ENCODE measurements around the gene OPA1.

The OPA1 gene

DNA sequence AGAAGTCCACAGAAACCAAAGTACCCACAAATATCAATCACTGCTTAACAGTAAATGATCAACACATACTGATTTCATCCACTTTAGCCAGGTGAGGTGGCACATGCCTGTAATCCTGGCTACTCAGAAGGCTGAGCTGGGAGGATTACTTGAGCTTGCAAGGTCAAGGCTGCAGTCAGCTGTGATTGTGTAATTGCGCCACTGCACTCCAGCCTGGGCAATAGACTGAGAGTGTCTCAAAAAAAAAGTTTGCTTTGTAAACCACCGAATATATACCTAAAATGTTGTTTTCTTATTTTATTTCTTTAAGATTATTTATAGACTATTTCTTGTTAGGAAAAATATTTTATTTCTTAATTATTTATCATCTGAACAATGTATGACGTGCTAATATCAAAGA, 29.6 kb upstream of the OPA1 start:
- no peaks in the 10 kb centered on the region for H3K27me3 ChIP-seq (ENCODE audit: control insufficient read depth, insufficient read depth, low read length)
- no peaks in the 10 kb centered on the region for H3K36me3 ChIP-seq (ENCODE audit: insufficient read depth, low read length)
- no peaks in the 10 kb centered on the region for H3K9me3 ChIP-seq (replicated peaks; ENCODE audit: low read length)
- no peak overlapping the region for H3K4me2 ChIP-seq (ENCODE audit: low read length)
- H3K4me3 ChIP-seq (ENCODE audit: low read length): no peak overlapping the region
- H3K4me1 ChIP-seq (ENCODE audit: control insufficient read depth, insufficient read depth, low read length): no peaks in the 10 kb centered on the region
- H3K9ac ChIP-seq (ENCODE audit: low read depth, low read length): no peak overlapping the region

DNA sequence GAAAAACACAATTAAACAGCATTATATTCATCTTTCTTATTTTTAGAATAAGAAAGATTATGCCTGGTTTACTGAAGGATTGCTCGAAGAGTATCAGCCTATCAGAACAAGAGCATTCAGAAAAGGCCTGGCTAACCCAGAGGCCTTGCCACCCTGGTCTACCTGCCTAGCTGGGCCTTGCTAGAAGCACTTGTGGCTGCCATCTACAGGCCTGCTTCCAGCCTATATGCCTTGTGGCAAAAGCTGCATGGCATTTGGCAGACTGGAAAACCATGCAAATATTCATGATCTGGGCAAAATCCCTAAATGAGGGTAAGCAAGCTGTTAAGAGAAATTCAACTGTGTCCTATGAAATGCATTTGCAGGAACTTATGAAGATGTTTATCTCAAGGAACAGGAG, 29.0 kb upstream of the OPA1 start:
- no peaks in the 10 kb centered on the region for H3K27me3 ChIP-seq (ENCODE audit: control insufficient read depth, insufficient read depth, low read length)
- H3K4me2 ChIP-seq (ENCODE audit: low read length): no peak overlapping the region

DNA sequence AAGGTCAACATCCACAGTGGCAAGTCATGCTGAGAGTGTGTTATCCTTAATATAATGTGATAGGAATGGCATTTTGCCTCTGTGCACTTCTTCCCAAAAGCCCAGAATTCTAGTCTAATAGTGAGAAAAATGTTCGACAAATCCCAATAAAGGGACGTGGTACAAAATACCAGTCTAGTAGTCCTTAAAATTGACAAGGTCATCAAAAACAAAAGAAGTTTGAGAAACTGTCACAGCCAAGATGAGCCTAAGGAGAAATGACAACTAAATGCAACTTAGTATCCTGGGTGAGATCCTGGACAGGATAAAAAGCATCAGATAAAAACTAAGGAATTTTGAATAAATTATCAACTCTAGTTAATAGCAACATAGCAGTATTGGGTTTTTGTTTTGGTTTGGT, 23.9 kb upstream of the OPA1 start:
- no peak overlapping the region for H3K9ac ChIP-seq (ENCODE audit: low read depth, low read length)
- H3K36me3 ChIP-seq (ENCODE audit: insufficient read depth, low read length): no peaks in the 10 kb centered on the region
- H3K27me3 ChIP-seq (ENCODE audit: control insufficient read depth, insufficient read depth, low read length): no peaks in the 10 kb centered on the region
- no peaks in the 10 kb centered on the region for H3K4me1 ChIP-seq (ENCODE audit: control insufficient read depth, insufficient read depth, low read length)
- no peaks in the 10 kb centered on the region for H3K9me3 ChIP-seq (replicated peaks; ENCODE audit: low read length)
- no peak overlapping the region for H3K4me3 ChIP-seq (ENCODE audit: low read length)
- no peak overlapping the region for H3K4me2 ChIP-seq (ENCODE audit: low read length)

More for the DNA sequence above, 29.0 kb upstream of the OPA1 start:
- no peaks in the 10 kb centered on the region for H3K36me3 ChIP-seq (ENCODE audit: insufficient read depth, low read length)
- no peak overlapping the region for H3K9ac ChIP-seq (ENCODE audit: low read depth, low read length)
- no peak overlapping the region for H3K4me3 ChIP-seq (ENCODE audit: low read length)
- H3K4me1 ChIP-seq (ENCODE audit: control insufficient read depth, insufficient read depth, low read length): no peaks in the 10 kb centered on the region
- no peaks in the 10 kb centered on the region for H3K9me3 ChIP-seq (replicated peaks; ENCODE audit: low read length)

DNA sequence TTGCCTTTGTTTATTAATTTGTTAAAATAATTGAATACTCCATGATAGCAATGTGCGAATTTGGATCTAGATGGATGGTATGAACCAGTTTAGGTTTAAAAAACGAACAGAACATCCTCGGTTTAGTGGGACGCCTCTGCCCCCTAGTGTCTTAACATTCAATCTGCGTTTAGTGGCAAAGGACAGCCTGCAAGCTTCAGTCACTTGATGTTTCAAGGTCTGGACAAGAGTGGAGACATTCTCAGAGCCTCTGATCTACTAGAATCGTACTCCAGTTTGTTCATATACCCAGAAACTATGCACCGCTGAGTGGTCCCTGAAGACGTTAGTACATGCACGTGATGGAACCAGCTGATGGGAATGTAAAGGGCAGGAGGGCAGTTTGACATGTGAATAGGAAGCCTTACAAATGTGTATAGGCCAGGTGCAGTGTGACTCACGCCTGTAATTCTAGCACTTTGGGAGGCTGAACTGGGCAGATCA, 20.5 kb upstream of the OPA1 start:
- no peak overlapping the region for H3K9ac ChIP-seq (ENCODE audit: low read depth, low read length)
- no peak overlapping the region for H3K4me3 ChIP-seq (ENCODE audit: low read length)
- H3K4me1 ChIP-seq (ENCODE audit: control insufficient read depth, insufficient read depth, low read length): no peaks in the 10 kb centered on the region
- H3K36me3 ChIP-seq (ENCODE audit: insufficient read depth, low read length): no peaks in the 10 kb centered on the region
- no peaks in the 10 kb centered on the region for H3K9me3 ChIP-seq (replicated peaks; ENCODE audit: low read length)
- H3K4me2 ChIP-seq (ENCODE audit: low read length): no peak overlapping the region
- H3K27me3 ChIP-seq (ENCODE audit: control insufficient read depth, insufficient read depth, low read length): no peaks in the 10 kb centered on the region

DNA sequence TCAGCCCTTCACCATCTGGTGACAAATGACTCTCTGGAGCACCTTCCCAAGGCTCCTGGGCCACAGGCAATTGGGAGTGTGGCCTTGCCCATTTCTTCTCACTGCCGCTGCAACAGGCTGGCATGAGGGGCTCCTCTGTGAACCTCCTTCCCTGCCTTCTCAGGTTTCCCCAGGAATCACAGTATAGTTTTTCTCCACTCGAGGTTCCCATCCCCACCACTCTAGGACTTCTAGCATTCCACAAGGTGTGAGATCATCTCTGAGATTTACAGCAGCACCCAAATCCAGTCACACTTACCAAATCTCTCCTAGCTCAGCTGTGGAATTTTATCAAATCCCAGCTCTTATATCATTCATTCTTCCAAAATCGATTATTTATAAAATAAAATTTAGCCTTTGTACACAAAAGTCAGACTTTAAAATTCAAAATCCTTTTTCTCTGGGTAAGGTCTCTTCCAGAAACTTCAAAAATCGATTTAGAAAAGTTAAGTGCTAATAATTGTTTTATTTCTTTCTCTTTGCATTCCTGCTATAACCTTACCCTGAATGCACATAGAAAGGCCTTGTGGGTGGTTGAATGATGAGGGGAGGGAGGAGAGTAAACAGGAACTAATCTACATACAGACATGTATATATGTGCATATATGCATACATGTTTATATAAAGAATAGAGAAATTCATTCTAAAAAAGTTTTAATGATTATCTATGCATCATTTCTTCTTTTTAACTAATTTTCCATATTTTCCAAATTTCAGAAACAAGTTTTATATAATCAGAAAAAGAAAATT, 19.4 kb upstream of the OPA1 start:
- Histone ChIP-seq H3K36me3 (ENCODE audit: insufficient read depth, low read length) (no peaks in the 10 kb centered on the region), H3K4me3 (ENCODE audit: low read length) (no peak overlapping the region), H3K9me3 (replicated peaks; ENCODE audit: low read length) (no peaks in the 10 kb centered on the region), H3K4me1 (ENCODE audit: control insufficient read depth, insufficient read depth, low read length) (no peaks in the 10 kb centered on the region), H3K9ac (ENCODE audit: low read depth, low read length) (no peak overlapping the region), H3K27me3 (ENCODE audit: control insufficient read depth, insufficient read depth, low read length) (no peaks in the 10 kb centered on the region), H3K4me2 (ENCODE audit: low read length) (no peak overlapping the region)

DNA sequence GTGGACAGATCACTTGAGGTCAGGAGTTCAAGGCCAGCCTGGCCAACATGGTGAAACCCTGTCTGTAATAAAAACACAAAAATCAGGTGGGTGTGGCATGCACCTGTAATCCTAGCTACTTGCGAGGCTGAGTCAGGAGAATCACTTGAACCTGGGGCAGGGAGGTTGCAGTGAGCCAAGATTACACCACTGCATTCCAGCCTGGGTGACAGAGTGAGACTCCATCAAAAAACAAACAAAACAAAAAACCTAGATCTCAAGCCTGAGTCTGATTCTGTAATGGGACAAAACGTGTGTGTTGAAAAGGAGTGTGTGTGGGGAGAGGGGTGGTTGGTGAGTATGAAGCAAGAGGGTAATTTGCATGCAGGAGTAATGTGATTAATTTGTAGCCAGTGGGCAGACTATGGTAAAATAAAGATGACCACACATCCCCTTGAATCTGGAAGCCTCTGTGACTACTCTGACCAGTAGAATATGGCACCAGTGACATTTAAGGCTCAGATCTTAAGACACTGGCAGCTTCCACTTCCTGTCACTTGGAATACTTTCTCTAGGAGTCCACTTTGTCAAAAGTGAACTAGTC, 18.4 kb upstream of the OPA1 start:
- H3K9ac ChIP-seq (ENCODE audit: low read depth, low read length): no peak overlapping the region
- H3K36me3 ChIP-seq (ENCODE audit: insufficient read depth, low read length): no peaks in the 10 kb centered on the region

DNA sequence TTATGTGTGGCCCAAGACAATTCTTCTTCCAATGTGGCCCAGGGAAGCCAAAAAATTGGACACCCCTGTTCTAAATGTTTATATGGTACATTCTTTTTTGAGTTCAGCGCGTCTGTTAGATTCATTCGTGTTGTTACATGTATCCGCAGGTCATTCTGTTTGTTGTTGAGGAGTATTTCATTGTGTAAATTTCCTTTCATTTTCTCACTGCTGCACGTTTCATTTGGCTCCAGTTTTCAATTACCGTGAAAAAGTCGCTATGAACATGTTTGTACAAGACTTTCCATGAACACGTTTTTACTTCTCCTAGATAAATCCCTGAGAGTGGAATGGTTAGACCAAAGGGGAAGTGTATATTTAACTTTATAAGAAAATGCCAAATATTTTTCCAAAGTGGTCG, 7.5 kb upstream of the OPA1 start:
- Histone ChIP-seq H3K36me3 (ENCODE audit: insufficient read depth, low read length) (no peaks in the 10 kb centered on the region), H3K4me2 (ENCODE audit: low read length) (no peak overlapping the region), H3K9me3 (replicated peaks; ENCODE audit: low read length) (no peaks in the 10 kb centered on the region), H3K4me3 (ENCODE audit: low read length) (no peak overlapping the region), H3K27me3 (ENCODE audit: control insufficient read depth, insufficient read depth, low read length) (no peaks in the 10 kb centered on the region), H3K9ac (ENCODE audit: low read depth, low read length) (no peak overlapping the region), H3K4me1 (ENCODE audit: control insufficient read depth, insufficient read depth, low read length) (peaks cover 6% of the 10 kb centered on the region)

More for the DNA sequence above, 18.4 kb upstream of the OPA1 start:
- no peaks in the 10 kb centered on the region for H3K27me3 ChIP-seq (ENCODE audit: control insufficient read depth, insufficient read depth, low read length)
- H3K4me3 ChIP-seq (ENCODE audit: low read length): no peak overlapping the region
- H3K4me1 ChIP-seq (ENCODE audit: control insufficient read depth, insufficient read depth, low read length): no peaks in the 10 kb centered on the region
- H3K9me3 ChIP-seq (replicated peaks; ENCODE audit: low read length): no peaks in the 10 kb centered on the region
- no peak overlapping the region for H3K4me2 ChIP-seq (ENCODE audit: low read length)

DNA sequence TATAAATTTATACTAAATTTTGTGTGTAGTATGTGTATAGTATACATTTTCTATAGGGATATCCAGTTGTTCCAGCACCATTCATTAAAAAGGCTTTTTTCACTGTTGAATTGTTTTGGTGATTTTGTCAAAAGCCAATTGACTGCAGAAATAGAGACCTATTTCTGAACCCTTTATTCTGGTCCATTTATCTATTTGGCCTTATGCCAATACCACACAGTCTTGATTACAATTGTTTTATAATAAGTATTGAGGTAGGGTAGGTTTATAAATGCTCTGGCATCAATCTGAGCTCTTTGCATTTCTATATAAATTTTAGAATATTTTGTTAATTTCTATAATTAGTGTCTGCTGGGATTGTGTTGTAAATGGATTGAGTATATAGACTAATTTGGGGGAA, 6.5 kb upstream of the OPA1 start:
- Histone ChIP-seq H3K9ac (ENCODE audit: low read depth, low read length) (no peak overlapping the region), H3K27me3 (ENCODE audit: control insufficient read depth, insufficient read depth, low read length) (no peaks in the 10 kb centered on the region), H3K4me1 (ENCODE audit: control insufficient read depth, insufficient read depth, low read length) (peaks cover 6% of the 10 kb centered on the region), H3K4me3 (ENCODE audit: low read length) (no peak overlapping the region), H3K36me3 (ENCODE audit: insufficient read depth, low read length) (no peaks in the 10 kb centered on the region), H3K9me3 (replicated peaks; ENCODE audit: low read length) (no peaks in the 10 kb centered on the region), H3K4me2 (ENCODE audit: low read length) (no peak overlapping the region)

DNA sequence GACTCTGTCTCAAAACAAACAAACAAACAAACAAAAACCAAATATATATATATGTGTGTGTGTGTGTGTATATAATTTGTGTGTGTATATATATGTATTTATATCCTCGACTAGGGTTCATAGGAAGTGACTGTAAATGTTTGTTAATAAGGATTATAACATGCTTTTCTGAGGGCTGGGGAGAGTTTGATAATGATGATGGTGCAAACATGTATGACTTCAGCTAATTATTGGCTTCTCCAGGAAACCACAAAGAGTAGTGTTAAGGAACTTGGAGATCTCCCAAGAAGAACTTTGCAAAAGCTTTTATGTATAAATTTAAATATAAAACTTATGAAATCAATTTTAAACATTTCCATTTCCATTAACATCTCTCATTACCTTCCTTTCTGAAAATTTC, 3.9 kb upstream of the OPA1 start:
- Histone ChIP-seq H3K4me1 (ENCODE audit: control insufficient read depth, insufficient read depth, low read length) (peaks cover 12% of the 10 kb centered on the region), H3K4me3 (ENCODE audit: low read length) (no peak overlapping the region), H3K4me2 (ENCODE audit: low read length) (no peak overlapping the region), H3K9me3 (replicated peaks; ENCODE audit: low read length) (no peaks in the 10 kb centered on the region), H3K9ac (ENCODE audit: low read depth, low read length) (no peak overlapping the region), H3K36me3 (ENCODE audit: insufficient read depth, low read length) (no peaks in the 10 kb centered on the region), H3K27me3 (ENCODE audit: control insufficient read depth, insufficient read depth, low read length) (no peaks in the 10 kb centered on the region)

DNA sequence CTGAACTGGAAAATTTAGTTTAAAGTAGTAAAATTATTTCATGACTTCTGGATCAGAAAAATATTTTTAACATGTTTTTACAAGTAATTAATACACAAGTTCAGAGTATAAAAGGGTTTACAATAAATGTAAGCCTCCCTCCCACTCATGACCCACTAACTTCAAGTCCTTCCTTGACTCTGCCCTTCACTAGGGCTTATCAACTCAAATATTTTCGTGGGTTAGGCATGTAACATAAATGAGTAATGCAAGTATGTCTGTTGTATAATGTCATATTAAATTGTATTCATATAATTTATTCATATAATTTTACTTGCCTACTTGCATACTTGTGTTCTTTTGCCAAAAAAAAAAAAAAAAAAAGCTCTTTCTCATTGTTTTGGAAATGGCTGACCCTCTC, 3.4 kb upstream of the OPA1 start:
- Histone ChIP-seq H3K4me1 (ENCODE audit: control insufficient read depth, insufficient read depth, low read length) (peaks cover 17% of the 10 kb centered on the region), H3K4me2 (ENCODE audit: low read length) (no peak overlapping the region), H3K36me3 (ENCODE audit: insufficient read depth, low read length) (no peaks in the 10 kb centered on the region), H3K4me3 (ENCODE audit: low read length) (no peak overlapping the region), H3K9ac (ENCODE audit: low read depth, low read length) (no peak overlapping the region), H3K27me3 (ENCODE audit: control insufficient read depth, insufficient read depth, low read length) (no peaks in the 10 kb centered on the region), H3K9me3 (replicated peaks; ENCODE audit: low read length) (no peaks in the 10 kb centered on the region)

DNA sequence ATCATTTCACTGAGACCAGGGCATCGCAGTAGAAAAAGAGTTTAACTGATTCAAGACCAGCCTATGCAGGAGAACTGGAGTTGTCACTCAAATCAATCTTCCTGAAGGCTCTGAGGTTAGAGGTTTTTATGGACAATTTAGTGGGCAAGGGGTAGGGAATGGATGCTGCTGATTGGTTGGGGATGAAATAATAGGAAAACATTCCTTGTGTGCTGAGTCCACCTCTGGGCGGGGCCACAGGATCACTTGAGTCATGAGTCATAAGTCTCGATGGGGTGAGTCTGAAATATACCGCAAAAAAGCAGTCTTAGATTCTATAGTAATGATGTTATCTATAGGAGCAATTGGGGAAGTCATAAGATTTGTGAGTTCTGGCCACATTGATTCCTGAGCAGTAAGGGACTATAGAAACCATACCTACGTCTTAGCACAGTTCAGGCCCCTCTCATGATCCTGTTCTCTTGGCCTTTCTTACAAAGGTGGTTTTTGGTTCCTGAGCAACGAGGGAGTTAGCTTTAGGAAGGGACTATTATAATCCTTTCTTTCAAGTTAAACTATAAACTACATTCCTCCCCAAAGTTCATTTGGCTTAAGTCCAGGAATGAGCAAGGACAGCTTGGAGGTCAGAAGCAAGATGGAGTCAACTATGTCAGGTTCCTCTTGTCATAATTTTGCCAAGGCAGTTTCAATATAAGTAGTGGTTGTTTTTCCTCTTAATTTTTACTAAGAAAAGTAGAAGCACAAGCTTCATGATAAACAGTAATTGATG, 2.7 kb upstream of the OPA1 start:
- Histone ChIP-seq H3K36me3 (ENCODE audit: insufficient read depth, low read length) (no peaks in the 10 kb centered on the region), H3K9ac (ENCODE audit: low read depth, low read length) (no peak overlapping the region), H3K4me3 (ENCODE audit: low read length) (no peak overlapping the region), H3K4me1 (ENCODE audit: control insufficient read depth, insufficient read depth, low read length) (peaks cover 23% of the 10 kb centered on the region), H3K27me3 (ENCODE audit: control insufficient read depth, insufficient read depth, low read length) (no peaks in the 10 kb centered on the region), H3K4me2 (ENCODE audit: low read length) (no peak overlapping the region), H3K9me3 (replicated peaks; ENCODE audit: low read length) (no peaks in the 10 kb centered on the region)

Data from skeletal muscle satellite cell (primary cell).